NB4 (cell line): ENCODE results near the gene GMCL1.
"Not testable (repeated sequence)": the region's sequence is repeated elsewhere in the genome, so short reads cannot be mapped to it uniquely, and the experiment has no call there.

ENCODE experiments used
- DNase-seq: peaks from one replicate; pipeline ENCODE4 v3.0.0; 2010; ENCODE audit warnings: low read depth
- H3K4me3 ChIP-seq: one replicate; pipeline ENCODE4 v1.5.1; 2011; ENCODE audit warnings: mild to moderate bottlenecking, low read depth, low read length, moderate library complexity
- MYC ChIP-seq: IDR thresholded peaks from 2 replicates; pipeline ENCODE4 v1.6.1; 2011; ENCODE audit warnings: low read depth, low read length
- POLR2A ChIP-seq: IDR thresholded peaks from 2 replicates; pipeline ENCODE4 v1.6.1; 2011; ENCODE audit warnings: mild to moderate bottlenecking; ENCODE audit not compliant: insufficient read length; ENCODE audit errors: extremely low read depth
- TF ChIP-seq, protein P1 (sequence below): IDR thresholded peaks from 2 replicates; pipeline ENCODE4 v1.6.1; 2011; ENCODE audit warnings: low read depth, low read length
- TF ChIP-seq, protein P2 (sequence below): IDR thresholded peaks from one replicate; pipeline ENCODE4 v1.5.1; 2012; ENCODE audit warnings: low read depth, low read length

Gene GMCL1

DNA sequence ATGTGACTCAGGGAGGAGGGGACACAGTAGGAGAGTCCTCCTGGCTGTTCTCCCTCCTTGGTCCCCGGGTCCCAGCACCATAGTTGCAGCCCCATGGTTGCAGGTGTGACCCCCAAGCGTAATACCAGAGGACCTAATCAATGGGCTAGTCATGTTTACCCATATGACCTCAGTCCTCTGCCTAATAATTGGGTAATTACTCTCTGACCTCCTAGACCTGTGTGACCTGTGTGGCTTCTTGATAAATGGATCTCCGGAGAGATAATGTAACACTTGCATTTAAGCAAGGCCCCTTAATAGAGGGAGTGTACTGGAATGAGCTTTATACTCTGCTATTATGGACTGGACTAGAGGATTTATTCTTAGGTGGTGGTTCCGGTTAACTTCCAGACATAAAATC lies 32.2 kb upstream of the GMCL1 start:
- DNase-seq = no peak
- TF ChIP-seq, protein P1, sequence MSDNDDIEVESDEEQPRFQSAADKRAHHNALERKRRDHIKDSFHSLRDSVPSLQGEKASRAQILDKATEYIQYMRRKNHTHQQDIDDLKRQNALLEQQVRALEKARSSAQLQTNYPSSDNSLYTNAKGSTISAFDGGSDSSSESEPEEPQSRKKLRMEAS = no peak
- no peak for TF ChIP-seq POLR2A
- no peak for TF ChIP-seq MYC
- TF ChIP-seq, protein P2, sequence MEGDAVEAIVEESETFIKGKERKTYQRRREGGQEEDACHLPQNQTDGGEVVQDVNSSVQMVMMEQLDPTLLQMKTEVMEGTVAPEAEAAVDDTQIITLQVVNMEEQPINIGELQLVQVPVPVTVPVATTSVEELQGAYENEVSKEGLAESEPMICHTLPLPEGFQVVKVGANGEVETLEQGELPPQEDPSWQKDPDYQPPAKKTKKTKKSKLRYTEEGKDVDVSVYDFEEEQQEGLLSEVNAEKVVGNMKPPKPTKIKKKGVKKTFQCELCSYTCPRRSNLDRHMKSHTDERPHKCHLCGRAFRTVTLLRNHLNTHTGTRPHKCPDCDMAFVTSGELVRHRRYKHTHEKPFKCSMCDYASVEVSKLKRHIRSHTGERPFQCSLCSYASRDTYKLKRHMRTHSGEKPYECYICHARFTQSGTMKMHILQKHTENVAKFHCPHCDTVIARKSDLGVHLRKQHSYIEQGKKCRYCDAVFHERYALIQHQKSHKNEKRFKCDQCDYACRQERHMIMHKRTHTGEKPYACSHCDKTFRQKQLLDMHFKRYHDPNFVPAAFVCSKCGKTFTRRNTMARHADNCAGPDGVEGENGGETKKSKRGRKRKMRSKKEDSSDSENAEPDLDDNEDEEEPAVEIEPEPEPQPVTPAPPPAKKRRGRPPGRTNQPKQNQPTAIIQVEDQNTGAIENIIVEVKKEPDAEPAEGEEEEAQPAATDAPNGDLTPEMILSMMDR = no peak
- H3K4me3 ChIP-seq = no peak overlapping the region

DNA sequence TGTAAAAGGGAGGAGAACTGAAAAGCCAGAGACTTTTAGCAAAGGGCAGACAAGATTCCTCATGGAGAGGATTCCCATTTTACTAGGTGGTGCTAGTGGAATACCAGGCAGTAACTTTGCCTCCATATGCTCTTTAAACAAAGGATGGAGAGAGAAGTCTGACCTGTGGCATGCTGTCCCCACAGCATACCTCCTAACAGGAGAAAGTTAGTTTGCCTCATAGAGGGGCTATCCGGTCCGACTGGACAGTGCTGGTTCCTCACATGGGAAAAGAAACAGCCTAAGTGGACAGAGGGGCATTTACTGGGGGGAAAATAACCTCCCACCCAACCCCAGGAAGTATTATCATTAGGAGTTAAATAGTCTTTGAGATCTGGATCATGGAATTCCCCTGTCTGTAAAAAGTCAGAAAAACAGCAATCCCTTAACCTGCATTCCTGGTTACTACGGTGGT lies 31.6 kb upstream of the GMCL1 start:
- TF ChIP-seq POLR2A = no peak
- TF ChIP-seq, protein P2 = no peak
- TF ChIP-seq MYC = no peak
- TF ChIP-seq, protein P1 = no peak
- no peak for DNase-seq
- no peak overlapping the region for H3K4me3 ChIP-seq

DNA sequence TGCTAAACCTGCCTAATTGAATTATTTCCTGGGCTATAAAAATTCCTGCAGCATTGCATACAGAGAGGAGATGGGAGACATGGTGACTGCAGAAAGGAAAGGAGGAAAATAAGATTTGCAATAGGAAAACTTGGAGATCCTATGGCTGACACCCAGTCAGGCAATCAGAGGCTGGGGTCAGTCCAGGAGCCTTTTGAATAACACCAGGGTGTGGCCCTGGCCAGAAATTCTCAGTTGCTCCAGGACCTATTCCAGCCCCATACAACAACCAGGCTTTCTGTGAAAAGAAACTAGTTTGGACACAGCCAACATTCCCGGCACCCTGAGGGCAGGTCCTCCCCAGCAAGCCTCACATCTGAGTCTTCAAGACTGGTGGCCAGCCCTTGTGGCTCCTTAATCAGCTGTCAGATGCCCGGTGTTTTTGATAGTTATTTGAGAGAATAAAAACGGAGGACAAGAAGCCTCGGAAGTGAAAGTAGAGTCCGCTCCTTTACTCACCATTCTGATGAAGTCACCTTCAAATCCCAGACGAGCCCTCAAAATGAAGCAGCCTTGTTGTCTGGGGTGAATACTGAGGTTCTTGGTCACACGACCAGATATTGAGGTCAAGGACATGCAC lies 31.1 kb upstream of the GMCL1 start:
- H3K4me3 ChIP-seq = no peak overlapping the region

DNA sequence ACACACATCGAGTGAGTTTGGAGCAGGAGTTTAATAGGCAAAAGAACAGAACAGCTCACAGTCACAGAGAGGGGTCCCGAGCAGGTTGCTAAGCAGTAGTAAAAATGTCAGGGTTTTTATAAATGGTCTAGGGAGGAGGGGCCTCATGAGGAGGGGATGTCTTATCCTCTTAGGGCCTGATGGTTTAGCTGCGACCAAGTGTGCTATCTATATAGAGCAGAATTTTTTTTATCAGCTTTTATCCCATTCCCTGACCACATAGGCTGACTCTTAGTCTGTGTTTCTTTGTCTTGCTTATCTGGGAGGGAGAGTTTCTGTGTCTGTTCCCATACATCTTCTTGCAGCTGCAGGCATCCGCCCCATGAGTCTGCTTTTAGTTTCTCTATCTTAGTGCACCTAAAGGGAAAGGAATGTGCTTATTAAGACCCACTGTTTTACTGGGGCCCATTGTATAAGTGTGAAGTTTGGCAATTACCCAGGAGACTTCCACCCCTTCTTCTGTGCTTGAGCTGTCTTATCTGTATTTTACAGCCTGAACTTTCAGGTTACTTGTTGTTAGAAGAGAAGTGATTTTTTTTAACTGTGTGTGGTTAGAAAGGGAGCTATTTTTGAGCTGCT lies 30.4 kb upstream of the GMCL1 start:
- no peak for DNase-seq
- no peak for TF ChIP-seq MYC
- no peak for TF ChIP-seq POLR2A
- TF ChIP-seq, protein P1 = no peak
- TF ChIP-seq, protein P2 = no peak
- no peak overlapping the region for H3K4me3 ChIP-seq

More for the DNA sequence above, 31.1 kb upstream of the GMCL1 start:
- TF ChIP-seq, protein P2 = no peak
- no peak for TF ChIP-seq MYC
- no peak for TF ChIP-seq POLR2A
- TF ChIP-seq, protein P1 = no peak
- DNase-seq = no peak

DNA sequence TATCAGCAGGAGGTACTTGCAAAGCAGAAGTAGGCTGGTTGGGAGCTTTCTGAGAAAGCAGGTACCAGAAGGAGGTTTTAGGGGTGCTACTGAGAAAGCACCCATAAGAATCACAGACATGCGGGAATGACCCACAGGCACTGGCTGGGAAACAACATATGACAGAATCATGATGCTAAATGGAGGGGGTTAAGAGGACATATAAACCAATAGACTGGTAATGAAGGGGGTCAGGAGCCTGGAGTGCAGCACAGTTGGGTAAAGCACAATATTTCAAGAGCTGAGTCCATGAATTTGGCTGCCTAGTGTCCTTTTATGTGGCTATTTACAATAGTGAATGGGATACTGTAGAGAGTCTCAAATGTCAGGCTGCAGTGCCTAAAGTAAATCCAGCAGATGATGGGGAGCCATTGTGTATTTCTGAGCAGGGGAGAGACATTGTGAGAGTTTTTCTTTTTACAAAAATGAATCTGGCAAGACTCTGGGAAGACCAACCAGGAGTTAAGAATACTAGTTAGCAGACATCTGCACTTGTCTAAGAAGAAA lies 27.6 kb upstream of the GMCL1 start:
- TF ChIP-seq, protein P2 = no peak
- TF ChIP-seq MYC (no peak), POLR2A (no peak)
- TF ChIP-seq, protein P1 = no peak
- no peak overlapping the region for H3K4me3 ChIP-seq
- DNase-seq = no peak

DNA sequence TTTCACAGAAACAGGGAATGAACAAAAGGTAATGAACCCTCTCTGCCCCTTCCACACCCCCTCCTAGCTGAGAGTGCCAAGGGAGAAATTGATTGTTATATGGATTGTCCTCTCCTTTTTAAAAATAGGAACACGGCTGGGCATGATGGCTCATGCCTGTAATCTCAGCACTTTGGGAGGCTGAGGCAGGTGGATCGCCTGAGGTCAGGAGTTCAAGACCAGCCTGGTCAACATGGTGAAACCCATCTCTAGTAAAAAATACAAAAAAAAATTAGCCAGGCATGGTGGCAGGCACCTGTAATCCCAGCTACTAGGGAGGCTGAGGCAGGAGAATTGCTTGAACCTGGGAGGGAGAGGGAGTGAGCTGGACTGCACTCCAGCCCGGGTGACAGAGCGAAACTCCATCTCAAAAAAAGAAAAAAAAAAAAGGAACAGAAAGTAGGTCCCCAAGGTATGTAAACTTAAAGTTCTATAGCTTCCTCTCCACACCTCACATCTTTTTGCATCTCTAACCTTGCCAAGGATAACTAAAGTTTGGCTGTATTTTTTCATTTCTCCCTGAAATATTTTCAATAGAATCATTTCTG lies 26.6 kb upstream of the GMCL1 start:
- not testable (repeated sequence) for DNase-seq, H3K4me3 ChIP-seq
